HEK293 (cell line): ENCODE data around the gene TC2N.

Experiments
- CTCF ChIA-PET: fragments of 350-600 bp; formaldehyde crosslinking; extraction: SDS; loops from one replicate; lab custom pipeline; 2021; ENCODE audit warnings: antibody characterized with exemption; lab: Yijun Ruan, JAX
- POLR2A ChIA-PET: fragments of 300-600 bp; formaldehyde crosslinking; extraction: SDS; loops from one replicate; lab custom pipeline; 2020; ENCODE audit warnings: antibody characterized with exemption, inconsistent platforms; lab: Yijun Ruan, JAX
- H3K27ac ChIP-seq: fragments of 200-500 bp; sonication (Bioruptor generic); 2 replicates; pipeline ENCODE4 v1.5.1; 2014; ENCODE audit warnings: low read depth, low read length, control low read depth, inconsistent platforms; ENCODE audit errors: extremely low read depth
- H3K36me3 ChIP-seq, 2 experiments: fragments of 200-500 bp in 1 of 2; sonication (Bioruptor generic) in 1 of 2; 1 replicate in 1 of 2; 2 replicates in 1 of 2; pipeline ENCODE4 v1.5.1; 2014 to 2017; ENCODE audit warnings: inconsistent platforms in 2 of 2, low read length in 2 of 2; ENCODE audit not compliant: control insufficient read depth in 2 of 2, insufficient read depth in 1 of 2
- H3K4me1 ChIP-seq: fragments of 200-500 bp; sonication (Bioruptor generic); 2 replicates; pipeline ENCODE4 v1.5.1; 2014; ENCODE audit warnings: mild to moderate bottlenecking, low read length, inconsistent platforms; ENCODE audit not compliant: control insufficient read depth, insufficient read depth
- H3K4me3 ChIP-seq: 2 replicates; pipeline ENCODE4 v1.5.1; 2011; ENCODE audit warnings: low read depth, mild to moderate bottlenecking, control low read depth, low read length, moderate library complexity
- H3K9me3 ChIP-seq: fragments of 200-500 bp; sonication (Bioruptor generic); 2 replicates; pipeline ENCODE4 v1.5.1; 2014; ENCODE audit warnings: low read depth, low read length, inconsistent platforms; ENCODE audit not compliant: control insufficient read depth, insufficient read depth
- ELK4 ChIP-seq: IDR thresholded peaks from 2 replicates; pipeline ENCODE4 v1.6.1; 2011; ENCODE audit warnings: mild to moderate bottlenecking, low read depth, low read length, borderline replicate concordance
- GFI1B ChIP-seq: fragments of 450-650 bp; formaldehyde crosslinking; IDR thresholded peaks from 2 replicates; pipeline ENCODE4 v1.5.1; 2016; ENCODE audit warnings: missing biosample characterization, missing genetic modification characterization
- GLI2 ChIP-seq: fragments of 450-650 bp; formaldehyde crosslinking; IDR thresholded peaks from 2 replicates; pipeline ENCODE4; 2017; ENCODE audit warnings: missing biosample characterization, missing genetic modification characterization, low read depth, borderline replicate concordance
- KLF10 ChIP-seq: fragments of 450-650 bp; IDR thresholded peaks from 2 replicates; pipeline ENCODE4 v1.5.1; 2018; ENCODE audit warnings: missing biosample characterization, mild to moderate bottlenecking, missing genetic modification characterization
- OSR2 ChIP-seq: fragments of 450-650 bp; formaldehyde crosslinking; IDR thresholded peaks from 2 replicates; pipeline ENCODE4 v1.5.1; 2016; ENCODE audit warnings: missing biosample characterization, missing genetic modification characterization
- PRDM1 ChIP-seq: fragments of 450-650 bp; formaldehyde crosslinking; IDR thresholded peaks from 2 replicates; pipeline ENCODE4; 2016; ENCODE audit warnings: missing biosample characterization, missing genetic modification characterization
- PRDM6 ChIP-seq: fragments of 450-650 bp; formaldehyde crosslinking; IDR thresholded peaks from 2 replicates; pipeline ENCODE4 v1.5.1; 2017; ENCODE audit warnings: missing biosample characterization, missing genetic modification characterization
- ZBTB49 ChIP-seq: fragments of 450-650 bp; formaldehyde crosslinking; IDR thresholded peaks from 2 replicates; pipeline ENCODE4 v1.5.1; 2016; ENCODE audit warnings: missing biosample characterization, missing genetic modification characterization, low read depth
- ZFP37 ChIP-seq: fragments of 450-650 bp; formaldehyde crosslinking; IDR thresholded peaks from 2 replicates; pipeline ENCODE4 v1.5.1; 2016; ENCODE audit warnings: missing biosample characterization, missing genetic modification characterization
- ZNF114 ChIP-seq: fragments of 450-650 bp; formaldehyde crosslinking; IDR thresholded peaks from 2 replicates; pipeline ENCODE4 v1.5.0; 2017; ENCODE audit warnings: missing biosample characterization, missing genetic modification characterization
- ZNF335 ChIP-seq: fragments of 450-650 bp; formaldehyde crosslinking; conservative IDR thresholded peaks from 2 replicates; pipeline ENCODE4 v1.5.1; 2016; ENCODE audit warnings: missing biosample characterization, missing genetic modification characterization
- ZNF354C ChIP-seq: fragments of 450-650 bp; formaldehyde crosslinking; IDR thresholded peaks from 2 replicates; pipeline ENCODE4 v1.5.1; 2016; ENCODE audit warnings: missing biosample characterization, missing genetic modification characterization, low read depth, borderline replicate concordance
- ZNF510 ChIP-seq: fragments of 450-650 bp; formaldehyde crosslinking; IDR thresholded peaks from 2 replicates; pipeline ENCODE4 v1.5.1; 2018; ENCODE audit warnings: mild to moderate bottlenecking, missing genetic modification characterization, missing biosample characterization; ENCODE audit not compliant: insufficient replicate concordance
- ZNF521 ChIP-seq: fragments of 450-650 bp; formaldehyde crosslinking; IDR thresholded peaks from 2 replicates; pipeline ENCODE4 v1.5.1; 2017; ENCODE audit warnings: missing biosample characterization, mild to moderate bottlenecking, missing genetic modification characterization
- ZNF529 ChIP-seq: fragments of 450-650 bp; formaldehyde crosslinking; IDR thresholded peaks from 2 replicates; pipeline ENCODE4 v1.5.1; 2017; ENCODE audit warnings: missing genetic modification characterization, missing biosample characterization; ENCODE audit not compliant: insufficient replicate concordance
- ZNF571 ChIP-seq: fragments of 450-650 bp; formaldehyde crosslinking; IDR thresholded peaks from 2 replicates; pipeline ENCODE4 v1.5.0; 2017; ENCODE audit warnings: missing biosample characterization, missing genetic modification characterization
- ZNF585B ChIP-seq: fragments of 450-650 bp; formaldehyde crosslinking; IDR thresholded peaks from 2 replicates; pipeline ENCODE4 v1.5.1; 2016; ENCODE audit warnings: missing biosample characterization, missing genetic modification characterization
- ZNF629 ChIP-seq: fragments of 450-650 bp; formaldehyde crosslinking; IDR thresholded peaks from 2 replicates; pipeline ENCODE4 v1.5.1; 2017; ENCODE audit warnings: missing biosample characterization, missing genetic modification characterization
- ZNF830 ChIP-seq: fragments of 450-650 bp; IDR thresholded peaks from 2 replicates; pipeline ENCODE4 v1.5.0; 2018; ENCODE audit warnings: missing biosample characterization, missing genetic modification characterization, low read depth, mild to moderate bottlenecking, moderate library complexity
- ZNF837 ChIP-seq: fragments of 450-650 bp; formaldehyde crosslinking; IDR thresholded peaks from 2 replicates; pipeline ENCODE4 v1.5.1; 2016; ENCODE audit warnings: missing biosample characterization, missing genetic modification characterization
- ZSCAN18 ChIP-seq: fragments of 450-650 bp; formaldehyde crosslinking; IDR thresholded peaks from 2 replicates; pipeline ENCODE4 v1.5.1; 2016; ENCODE audit warnings: missing biosample characterization, missing genetic modification characterization

TC2N gene

GRCh38 chr14:91867316-91867988 lies at the start of gene TC2N (continued):
- no peak for TF ChIP-seq ZNF571 (tag by site-specific recombination)
- TF ChIP-seq OSR2 (tag by site-specific recombination) = peak; percentile 73
- TF ChIP-seq ZBTB49 (tag by site-specific recombination) = no peak
- no peak for TF ChIP-seq ZNF354C (tag by site-specific recombination)
- TF ChIP-seq GFI1B (tag by site-specific recombination) = no peak
- TF ChIP-seq ZFP37 = no peak
- TF ChIP-seq KLF10 = peak; percentile 28; the same call in 1 of the 2 replicates
- TF ChIP-seq ZNF510 (tag by site-specific recombination) = no peak
- TF ChIP-seq ZNF629 (tag by site-specific recombination) = peak; percentile 55
- TF ChIP-seq ZNF585B (tag by site-specific recombination) = no peak
- TF ChIP-seq ZNF529 (tag by site-specific recombination) = no peak
- no peak for TF ChIP-seq ZNF830 (tag by site-specific recombination)
- peak; percentile 62; the same call in 1 of the 2 replicates for TF ChIP-seq GLI2 (tag by site-specific recombination)
- TF ChIP-seq ZNF114 = no peak
- no peak for TF ChIP-seq ELK4
- no peak for TF ChIP-seq ZNF837 (tag by site-specific recombination)
- peak; percentile 30; the same call in 1 of the 2 replicates for TF ChIP-seq PRDM6 (tag by site-specific recombination)
- TF ChIP-seq, all 188 proteins: peak for 13

GRCh38 chr14:91912035-91912434 lies 44.7 kb upstream of the TC2N start:
- no peak overlapping the region for H3K4me3 ChIP-seq
- H3K27ac ChIP-seq = no peak overlapping the region
- H3K4me1 ChIP-seq = no peaks in the 10 kb centered on the region
- TF ChIP-seq PRDM1 (tag by site-specific recombination) (no peak), ZNF521 (tag by site-specific recombination) (no peak), ZNF335 (tag by site-specific recombination) (peak; percentile 28; the same call in 1 of the 2 replicates), ZSCAN18 (tag by site-specific recombination) (no peak)
- no peaks in the 10 kb centered on the region for H3K9me3 ChIP-seq
- POLR2A ChIA-PET = no interaction called here
- H3K36me3 ChIP-seq = no peaks in the 10 kb centered on the region
- CTCF ChIA-PET = interaction anchor here (0.6 to 3.2 kb wide), 11 partner anchors 12 to 445 kb away, joined by 3 to 17 read pairs (median 5); no protein-coding TSS in a partner anchor
